ENCODE results near the gene MBNL1. TPM values are rescaled to one million over a fixed set of nuclear protein-coding genes. Genes with fewer than 3 reads are reported as not detected.
A peak's percentile ranks its signal among the peaks of the same experiment; 100 is the strongest.
"Not testable (repeated sequence)": the region's sequence is repeated elsewhere in the genome, so short reads cannot be mapped to it uniquely, and the experiment has no call there.

MBNL1 gene
- total RNA-seq, 1 experiment from 2014 or later = 201 TPM

- peak; percentile 67 for DNase-seq (ENCODE audit: low read depth)
Measured at GRCh38 chr3:152349392-152349791, 80.7 kb downstream of the MBNL1 start.

- DNase-seq (ENCODE audit: low read depth) = peak; percentile 74
Measured at GRCh38 chr3:152350139-152350538, 81.4 kb downstream of the MBNL1 start.

GRCh38 chr3:152350776-152351175 is 82.0 kb downstream of the MBNL1 start:
- no peak for DNase-seq (ENCODE audit: low read depth)

- DNase-seq (ENCODE audit: low read depth) = peak; percentile 26
Measured at GRCh38 chr3:152352554-152352953, 83.8 kb downstream of the MBNL1 start.

GRCh38 chr3:152353578-152353977 is 84.8 kb downstream of the MBNL1 start:
- no peak for DNase-seq (ENCODE audit: low read depth)

- DNase-seq (ENCODE audit: low read depth) = no peak
Measured at GRCh38 chr3:152355744-152356665, 87.3 kb downstream of the MBNL1 start.

GRCh38 chr3:152356870-152357276 is 88.1 kb downstream of the MBNL1 start:
- DNase-seq (ENCODE audit: low read depth) = no peak

- no peak for DNase-seq (ENCODE audit: low read depth)
Measured at GRCh38 chr3:152357587-152357986, 88.9 kb downstream of the MBNL1 start.

- DNase-seq (ENCODE audit: low read depth) = peak; percentile 76
Measured at GRCh38 chr3:152359385-152360248, 90.9 kb downstream of the MBNL1 start.

- DNase-seq (ENCODE audit: low read depth) = no peak
Measured at GRCh38 chr3:152360302-152360701, 91.6 kb downstream of the MBNL1 start.

GRCh38 chr3:152360966-152361365 is 92.2 kb downstream of the MBNL1 start:
- no peak for DNase-seq (ENCODE audit: low read depth)

GRCh38 chr3:152362086-152362485 is 93.4 kb downstream of the MBNL1 start:
- no peak for DNase-seq (ENCODE audit: low read depth)

- no peak for DNase-seq (ENCODE audit: low read depth)
Measured at GRCh38 chr3:152364237-152364636, 95.5 kb downstream of the MBNL1 start.

GRCh38 chr3:152365126-152365525 is 96.4 kb downstream of the MBNL1 start:
- no peak for DNase-seq (ENCODE audit: low read depth)

GRCh38 chr3:152365766-152366593 is 97.3 kb downstream of the MBNL1 start:
- peak; percentile 69 for DNase-seq (ENCODE audit: low read depth)

- not testable (repeated sequence) for DNase-seq (ENCODE audit: low read depth)
Measured at GRCh38 chr3:152367192-152367591, 98.5 kb downstream of the MBNL1 start.

- DNase-seq (ENCODE audit: low read depth) = not testable (repeated sequence)
Measured at GRCh38 chr3:152372633-152373032, 103.9 kb downstream of the MBNL1 start.

- DNase-seq (ENCODE audit: low read depth) = no peak
Measured at GRCh38 chr3:152373379-152373778, 104.7 kb downstream of the MBNL1 start.

- DNase-seq (ENCODE audit: low read depth) = no peak
Measured at GRCh38 chr3:152374262-152374990, 105.7 kb downstream of the MBNL1 start.

- peak; percentile 79 for DNase-seq (ENCODE audit: low read depth)
Measured at GRCh38 chr3:152375546-152375945, 106.8 kb downstream of the MBNL1 start.

Measured in M059J (cell line).